DMS 273 (cell line): Measurements from ENCODE around the gene EHD1.

Experiments used
- DNase-seq: peaks from one replicate; lab custom pipeline; 2025; ENCODE audit not compliant: unreplicated experiment; lab: John Stamatoyannopoulos, UW

EHD1 gene

DNA sequence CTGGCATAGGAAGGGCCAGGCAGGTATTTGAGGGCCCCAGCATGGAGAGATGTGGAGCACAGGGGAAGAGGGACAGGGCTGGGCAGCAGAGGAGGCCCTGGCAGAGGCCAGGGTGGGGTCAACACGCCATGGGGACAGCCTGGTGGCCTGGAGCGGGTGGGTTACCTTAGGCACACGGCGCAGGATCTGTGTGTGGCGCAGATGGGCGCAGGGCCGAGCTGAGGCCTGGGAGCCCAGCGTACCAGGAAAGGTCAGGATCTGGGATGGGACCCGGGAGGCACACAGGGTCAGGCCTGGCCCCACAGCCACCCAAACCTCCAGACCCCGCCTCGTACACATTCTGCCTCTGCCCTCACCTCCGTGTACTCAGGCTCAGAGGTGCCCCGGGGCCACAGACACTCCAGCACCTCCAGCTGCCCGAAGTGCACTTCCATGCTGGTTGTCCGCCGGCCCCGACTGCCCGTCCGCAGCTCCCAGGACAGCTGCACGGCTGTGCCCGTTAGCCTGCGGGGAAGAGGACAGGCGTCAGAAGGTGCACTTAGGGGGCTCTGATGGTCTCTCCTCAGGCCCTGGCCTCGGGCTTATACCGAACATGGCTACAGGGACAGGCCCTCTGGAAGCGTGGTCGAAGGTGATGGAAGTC is 32.2 kb upstream of the EHD1 start:
- DNase-seq = no peak

- DNase-seq = no peak
Measured at GRCh38 chr11:64909653-64910343, 31.4 kb upstream of the EHD1 start.

GRCh38 chr11:64908766-64909165 is 30.3 kb upstream of the EHD1 start:
- no peak for DNase-seq

DNA sequence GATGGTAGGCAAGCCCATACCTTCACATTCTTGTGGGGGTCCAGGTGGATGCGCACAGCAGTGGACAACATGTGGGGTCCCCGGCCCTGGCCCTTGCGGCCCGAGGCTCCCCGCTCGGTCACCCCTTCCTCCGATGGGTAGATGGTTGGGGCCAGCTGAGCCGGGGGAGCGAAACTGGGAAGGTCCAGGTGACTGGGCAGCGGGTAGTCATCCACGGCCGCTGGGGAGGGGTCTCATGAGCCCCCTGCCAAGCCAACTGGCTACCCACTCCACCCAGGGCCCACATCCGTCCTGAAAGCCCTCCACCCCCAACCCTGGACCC is 27.9 kb upstream of the EHD1 start:
- DNase-seq = no peak

- DNase-seq = no peak
Measured at GRCh38 chr11:64905516-64906313, 27.3 kb upstream of the EHD1 start.

DNA sequence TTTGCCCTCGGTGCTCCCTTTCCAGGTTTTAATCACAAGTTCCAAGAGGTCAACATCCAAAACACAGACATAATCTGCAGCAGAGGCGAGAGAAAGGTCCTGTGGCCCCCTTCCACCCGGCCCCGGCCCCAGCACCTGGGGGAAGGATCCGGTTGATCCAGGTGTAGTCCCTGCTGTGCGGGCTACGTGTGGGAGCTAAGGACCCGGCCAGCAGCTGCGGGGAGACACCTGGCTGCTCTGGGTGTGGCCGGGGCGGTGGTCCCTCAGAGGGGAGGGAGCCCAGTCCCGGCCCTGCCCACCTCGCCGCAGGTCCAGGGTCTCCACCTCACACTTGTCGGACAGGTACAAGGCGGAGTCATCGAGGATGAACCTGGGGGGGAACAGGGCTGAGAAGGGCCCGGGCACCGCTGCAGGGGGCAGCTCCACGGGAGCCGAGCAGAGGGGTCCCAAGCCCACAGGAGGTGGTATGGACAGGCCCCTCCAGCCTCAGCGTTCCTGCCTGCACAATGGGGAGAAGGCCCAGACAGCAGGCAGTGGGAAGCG is 24.9 kb upstream of the EHD1 start:
- no peak for DNase-seq

DNA sequence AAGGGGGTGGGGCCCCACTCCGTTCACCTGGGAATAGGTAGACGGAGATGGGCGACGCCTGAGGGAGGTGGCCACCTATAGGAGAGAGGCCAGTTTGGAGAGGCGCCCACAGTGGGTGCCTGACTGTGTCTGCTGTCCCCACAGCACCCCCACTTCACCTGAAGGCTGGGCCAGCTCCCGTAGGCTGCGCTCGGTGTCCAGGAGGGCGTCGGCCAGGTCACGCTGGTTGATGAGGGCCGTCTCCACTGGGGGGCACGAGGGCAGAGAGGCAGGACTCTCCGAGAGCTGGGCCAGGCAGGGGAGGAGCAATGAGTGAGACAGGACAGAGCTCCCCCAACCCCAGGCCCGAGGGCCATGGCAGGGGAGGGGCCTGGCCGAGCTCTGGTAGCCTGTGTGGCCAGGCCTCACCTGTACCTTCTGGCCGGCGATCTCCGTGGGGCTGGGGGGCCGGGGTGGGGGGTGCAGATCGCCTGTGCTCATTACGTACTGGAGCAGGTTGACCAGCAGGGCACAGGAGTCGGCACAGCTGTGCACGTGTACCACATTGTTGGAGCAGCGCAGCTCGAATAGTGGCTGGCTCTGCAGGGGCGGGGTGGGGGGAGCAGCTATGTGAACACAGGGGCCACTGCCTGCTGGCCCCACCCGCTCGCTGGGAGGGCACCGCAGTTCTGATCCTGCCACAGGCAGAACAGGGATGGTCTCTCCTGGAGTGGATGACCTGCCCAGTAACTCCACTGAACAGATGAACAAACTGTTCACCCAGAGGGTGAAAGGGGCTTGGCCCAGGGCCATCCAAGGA is 23.9 kb upstream of the EHD1 start:
- DNase-seq = no peak

- DNase-seq = no peak
Measured at GRCh38 chr11:64900774-64901173, 22.4 kb upstream of the EHD1 start.

DNA sequence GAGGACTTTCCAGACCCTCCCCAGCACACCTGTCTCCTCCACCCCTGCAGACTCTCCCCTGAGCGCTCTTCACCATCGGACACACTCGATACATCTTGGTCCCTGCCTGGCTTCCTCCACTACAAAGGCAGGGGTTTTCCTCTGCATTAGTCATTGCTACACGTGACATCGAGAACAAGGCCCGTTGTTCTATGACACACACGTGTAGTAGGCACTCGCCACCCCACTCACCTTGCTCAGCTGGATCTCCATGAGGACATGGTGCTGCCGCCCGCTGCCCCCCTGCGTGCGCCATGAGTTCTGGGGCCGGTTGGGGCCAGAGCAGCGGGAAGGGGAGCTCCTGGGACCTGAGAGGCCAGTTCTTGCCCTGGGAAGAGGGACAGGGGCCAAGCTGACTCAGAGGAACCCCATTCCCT is 21.9 kb upstream of the EHD1 start:
- DNase-seq = no peak

DNA sequence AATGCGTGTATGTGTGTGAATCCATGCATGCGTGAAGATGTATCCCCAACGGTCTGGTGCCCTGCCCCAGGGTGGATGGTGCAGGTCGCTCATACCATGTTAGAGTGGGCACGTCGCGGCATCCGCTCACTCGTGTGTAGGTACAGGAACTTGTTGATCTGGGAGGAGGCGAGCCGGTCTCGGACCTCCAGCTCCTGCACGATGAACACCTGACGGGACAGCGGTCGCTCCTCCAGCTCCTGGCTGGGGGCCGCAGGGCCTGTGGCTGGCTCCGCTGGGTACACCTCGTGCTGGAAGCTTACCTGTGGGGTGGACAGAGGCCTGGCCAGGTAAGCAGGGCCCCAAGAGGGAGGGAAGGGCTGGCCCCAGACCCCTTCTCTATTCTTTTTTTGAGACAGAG is 20.1 kb upstream of the EHD1 start:
- no peak for DNase-seq

DNA sequence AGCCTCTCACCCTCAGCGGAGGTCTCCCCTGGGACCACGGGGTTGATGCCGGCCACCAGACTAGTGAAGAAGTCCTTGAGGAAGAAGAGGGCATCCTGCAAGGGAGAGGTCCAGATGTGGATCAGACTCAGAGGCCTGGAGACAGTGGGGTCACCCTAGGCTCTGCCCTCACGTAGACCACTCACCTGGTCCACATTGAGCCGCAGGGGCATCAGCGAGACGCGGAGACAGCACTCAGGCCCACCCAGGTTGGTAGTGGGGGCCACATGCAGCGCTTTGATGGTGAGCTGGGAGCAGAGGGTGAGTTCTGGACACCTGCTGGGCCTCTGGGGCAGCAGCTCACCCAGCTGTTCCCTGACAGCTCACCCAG is 19.6 kb upstream of the EHD1 start:
- DNase-seq = no peak

GRCh38 chr11:64897381-64898075 is 19.1 kb upstream of the EHD1 start:
- DNase-seq = no peak

DNA sequence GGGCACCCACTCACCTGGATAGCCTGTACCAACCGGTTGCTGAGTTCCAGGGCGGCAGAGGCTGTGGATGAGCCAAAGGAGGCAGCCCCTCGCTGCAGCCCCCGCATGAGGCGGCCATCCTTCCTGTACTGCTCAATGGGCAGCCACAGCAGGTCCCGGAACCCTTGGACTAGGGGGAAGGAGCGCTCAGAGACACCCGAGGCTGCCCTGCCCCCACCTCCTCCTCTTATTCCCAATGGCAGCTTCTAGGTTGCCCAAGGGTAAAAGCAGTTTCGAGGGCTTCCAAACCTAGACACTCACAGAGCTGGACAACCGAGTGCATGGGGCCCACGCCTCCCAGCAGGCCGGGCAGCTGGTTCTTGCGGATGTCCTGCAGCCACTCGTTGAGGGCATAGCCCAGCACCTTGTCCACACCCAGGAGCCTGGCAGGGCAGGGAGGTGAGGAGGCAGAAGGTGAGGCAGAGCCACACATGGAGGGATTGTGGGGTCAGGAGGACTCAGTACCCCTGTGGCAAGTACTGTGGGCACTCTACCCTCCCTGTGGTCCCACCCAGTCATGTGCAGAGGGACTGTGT is 18.1 kb upstream of the EHD1 start:
- DNase-seq = no peak

DNA sequence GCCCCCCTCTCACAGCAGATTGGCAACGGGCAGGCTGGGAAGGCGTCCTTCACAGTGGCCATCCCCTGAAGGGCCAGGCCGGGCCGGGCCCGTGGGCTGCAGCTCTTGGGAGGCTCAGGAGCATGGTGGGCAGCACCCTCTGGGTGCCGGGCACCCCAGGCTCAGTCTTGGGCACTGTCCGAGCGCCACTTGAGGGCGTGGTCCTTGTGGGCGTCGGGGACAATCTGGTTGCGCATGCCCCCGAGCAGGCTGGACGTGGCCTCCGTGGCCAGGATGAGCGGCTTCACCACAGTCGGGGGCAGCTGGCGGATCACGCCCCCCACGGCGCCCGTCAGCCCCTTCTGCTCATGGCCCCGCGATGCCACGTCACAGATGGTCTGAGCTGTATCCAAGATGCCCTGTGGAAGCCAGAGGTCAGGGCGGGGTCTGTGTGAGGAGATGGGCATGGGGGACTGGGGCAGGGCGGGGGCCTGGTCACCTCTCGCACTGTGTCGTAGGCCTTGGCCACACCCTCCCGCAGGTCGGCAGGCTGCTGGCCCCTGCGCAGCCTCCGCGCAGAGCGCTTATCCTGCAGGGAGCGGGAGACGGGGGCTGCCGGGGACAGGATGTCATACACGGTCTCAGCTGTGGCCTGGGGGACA is 16.5 kb upstream of the EHD1 start:
- DNase-seq = no peak

DNA sequence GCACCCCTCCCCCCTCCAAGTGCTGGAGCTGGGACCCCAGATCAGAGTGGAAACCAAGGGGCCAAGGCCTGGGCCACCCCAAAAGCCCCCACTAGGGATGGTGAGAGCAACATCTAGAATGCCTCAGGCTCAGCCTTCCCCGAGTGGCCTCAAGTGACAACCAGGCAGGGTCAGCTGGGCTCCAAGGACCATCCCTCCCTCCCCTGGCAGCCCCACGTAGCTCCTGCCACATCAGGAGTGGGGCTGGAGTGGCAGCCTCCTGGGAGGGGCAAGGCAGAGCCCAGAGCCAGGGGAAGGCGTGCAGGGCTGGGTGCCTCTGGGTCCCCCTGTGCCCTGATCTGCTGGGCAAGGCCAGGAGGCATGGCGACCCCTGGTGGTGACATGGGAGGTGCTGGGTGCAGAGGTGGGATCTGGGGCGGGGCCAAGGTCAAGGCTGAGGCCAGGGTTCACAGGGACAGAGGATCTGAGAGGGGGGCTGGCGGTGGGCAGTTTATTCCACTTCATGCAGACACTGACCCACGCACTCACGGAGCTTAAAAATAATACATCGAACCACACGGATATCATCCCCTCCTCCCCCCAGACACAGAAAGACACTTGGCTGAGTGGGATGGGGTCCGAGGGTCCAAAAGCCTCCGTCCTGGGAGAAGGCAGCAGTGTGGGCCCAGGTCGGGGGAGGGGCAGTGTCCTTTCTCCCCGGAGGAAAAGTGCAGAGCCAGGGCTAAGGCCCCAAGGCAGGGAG is 15.8 kb upstream of the EHD1 start:
- peak; percentile 87 for DNase-seq

GRCh38 chr11:64893194-64894069 is 15.0 kb upstream of the EHD1 start:
- DNase-seq = no peak

DNA sequence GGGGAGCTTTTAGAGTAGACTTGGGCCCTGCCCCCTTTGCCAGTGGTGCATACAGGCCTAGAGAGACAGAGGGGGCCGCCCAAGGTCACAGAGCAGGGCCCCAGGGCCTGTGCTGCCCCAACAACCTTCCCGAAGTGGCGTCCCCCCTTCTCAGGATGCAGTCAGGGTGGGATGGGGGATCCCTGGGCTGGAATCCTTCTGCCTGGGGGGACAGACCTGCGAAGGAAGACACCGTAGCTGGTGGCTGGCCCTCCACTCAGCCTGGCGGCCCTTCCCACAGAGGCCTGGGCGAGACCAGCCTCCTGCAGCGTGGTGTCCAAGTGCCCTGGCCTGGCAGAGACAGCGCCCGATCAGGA is 14.4 kb upstream of the EHD1 start:
- DNase-seq = no peak

GRCh38 chr11:64892411-64892831 is 14.0 kb upstream of the EHD1 start:
- DNase-seq = no peak
